ENCODE measurements around the gene CCDC85B. TPM values are rescaled to one million over a fixed set of nuclear protein-coding genes. Genes with fewer than 3 reads are reported as not detected.

CCDC85B gene
- polyA plus RNA-seq, 1 donor from 2014 or later, result 28.5 TPM

DNA sequence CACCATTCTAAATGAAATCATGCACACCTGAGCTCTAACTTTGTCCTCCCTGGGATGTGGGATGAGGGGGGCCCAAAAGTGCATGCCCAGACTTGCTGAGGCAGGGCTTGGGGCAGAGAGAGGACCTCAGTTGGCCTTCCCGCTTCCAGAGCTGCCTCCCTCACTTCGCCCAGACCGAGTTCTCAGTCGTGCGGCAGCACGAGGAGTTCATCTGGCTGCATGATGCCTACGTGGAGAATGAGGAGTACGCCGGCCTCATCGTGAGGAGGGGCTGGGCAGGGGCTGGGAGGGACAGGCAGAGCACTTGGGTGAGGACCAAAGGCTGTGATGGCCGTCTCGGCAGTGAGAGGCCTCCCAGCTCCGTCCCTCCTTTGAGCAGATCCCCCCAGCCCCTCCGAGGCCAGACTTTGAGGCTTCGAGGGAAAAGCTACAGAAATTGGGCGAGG is 40.7 kb upstream of the CCDC85B start:
- H3K9ac ChIP-seq (ENCODE audit: low read length), result no peak overlapping the region
- peaks cover 10% of the 10 kb centered on the region for H3K79me2 ChIP-seq (replicated peaks; ENCODE audit: insufficient read depth, low read length)
- H3K36me3 ChIP-seq (ENCODE audit: insufficient read depth, low read length), result peaks cover 5% of the 10 kb centered on the region
- H3K27ac ChIP-seq (ENCODE audit: low read length), result no peak overlapping the region
- TF ChIP-seq, protein P1, sequence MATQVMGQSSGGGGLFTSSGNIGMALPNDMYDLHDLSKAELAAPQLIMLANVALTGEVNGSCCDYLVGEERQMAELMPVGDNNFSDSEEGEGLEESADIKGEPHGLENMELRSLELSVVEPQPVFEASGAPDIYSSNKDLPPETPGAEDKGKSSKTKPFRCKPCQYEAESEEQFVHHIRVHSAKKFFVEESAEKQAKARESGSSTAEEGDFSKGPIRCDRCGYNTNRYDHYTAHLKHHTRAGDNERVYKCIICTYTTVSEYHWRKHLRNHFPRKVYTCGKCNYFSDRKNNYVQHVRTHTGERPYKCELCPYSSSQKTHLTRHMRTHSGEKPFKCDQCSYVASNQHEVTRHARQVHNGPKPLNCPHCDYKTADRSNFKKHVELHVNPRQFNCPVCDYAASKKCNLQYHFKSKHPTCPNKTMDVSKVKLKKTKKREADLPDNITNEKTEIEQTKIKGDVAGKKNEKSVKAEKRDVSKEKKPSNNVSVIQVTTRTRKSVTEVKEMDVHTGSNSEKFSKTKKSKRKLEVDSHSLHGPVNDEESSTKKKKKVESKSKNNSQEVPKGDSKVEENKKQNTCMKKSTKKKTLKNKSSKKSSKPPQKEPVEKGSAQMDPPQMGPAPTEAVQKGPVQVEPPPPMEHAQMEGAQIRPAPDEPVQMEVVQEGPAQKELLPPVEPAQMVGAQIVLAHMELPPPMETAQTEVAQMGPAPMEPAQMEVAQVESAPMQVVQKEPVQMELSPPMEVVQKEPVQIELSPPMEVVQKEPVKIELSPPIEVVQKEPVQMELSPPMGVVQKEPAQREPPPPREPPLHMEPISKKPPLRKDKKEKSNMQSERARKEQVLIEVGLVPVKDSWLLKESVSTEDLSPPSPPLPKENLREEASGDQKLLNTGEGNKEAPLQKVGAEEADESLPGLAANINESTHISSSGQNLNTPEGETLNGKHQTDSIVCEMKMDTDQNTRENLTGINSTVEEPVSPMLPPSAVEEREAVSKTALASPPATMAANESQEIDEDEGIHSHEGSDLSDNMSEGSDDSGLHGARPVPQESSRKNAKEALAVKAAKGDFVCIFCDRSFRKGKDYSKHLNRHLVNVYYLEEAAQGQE (IDR thresholded peaks at IDR 0.05; ENCODE audit: borderline replicate concordance), result no peak
- TF ChIP-seq, protein P2, sequence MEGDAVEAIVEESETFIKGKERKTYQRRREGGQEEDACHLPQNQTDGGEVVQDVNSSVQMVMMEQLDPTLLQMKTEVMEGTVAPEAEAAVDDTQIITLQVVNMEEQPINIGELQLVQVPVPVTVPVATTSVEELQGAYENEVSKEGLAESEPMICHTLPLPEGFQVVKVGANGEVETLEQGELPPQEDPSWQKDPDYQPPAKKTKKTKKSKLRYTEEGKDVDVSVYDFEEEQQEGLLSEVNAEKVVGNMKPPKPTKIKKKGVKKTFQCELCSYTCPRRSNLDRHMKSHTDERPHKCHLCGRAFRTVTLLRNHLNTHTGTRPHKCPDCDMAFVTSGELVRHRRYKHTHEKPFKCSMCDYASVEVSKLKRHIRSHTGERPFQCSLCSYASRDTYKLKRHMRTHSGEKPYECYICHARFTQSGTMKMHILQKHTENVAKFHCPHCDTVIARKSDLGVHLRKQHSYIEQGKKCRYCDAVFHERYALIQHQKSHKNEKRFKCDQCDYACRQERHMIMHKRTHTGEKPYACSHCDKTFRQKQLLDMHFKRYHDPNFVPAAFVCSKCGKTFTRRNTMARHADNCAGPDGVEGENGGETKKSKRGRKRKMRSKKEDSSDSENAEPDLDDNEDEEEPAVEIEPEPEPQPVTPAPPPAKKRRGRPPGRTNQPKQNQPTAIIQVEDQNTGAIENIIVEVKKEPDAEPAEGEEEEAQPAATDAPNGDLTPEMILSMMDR (IDR thresholded peaks at IDR 0.05; ENCODE audit: poor library complexity, severe bottlenecking), result no peak
- TF ChIP-seq EP300 (conservative IDR thresholded peaks at IDR 0.05; ENCODE audit: poor library complexity, severe bottlenecking), result no peak
- TF ChIP-seq MXI1 (conservative IDR thresholded peaks at IDR 0.05; ENCODE audit: poor library complexity, severe bottlenecking), result no peak
- peak; percentile 7 for TF ChIP-seq POLR2AphosphoS5 (IDR thresholded peaks at IDR 0.05)
- no peak for TF ChIP-seq TAF1 (IDR thresholded peaks at IDR 0.05; ENCODE audit: low read depth)
- no peak for TF ChIP-seq SMC3 (conservative IDR thresholded peaks at IDR 0.05; ENCODE audit: poor library complexity)
- TF ChIP-seq RAD21 (conservative IDR thresholded peaks at IDR 0.05), result no peak
- H4K20me1 ChIP-seq (ENCODE audit: insufficient read depth), result peaks cover 22% of the 10 kb centered on the region
- H2AFZ ChIP-seq (ENCODE audit: low read depth, low read length), result no peak overlapping the region
- no peaks in the 10 kb centered on the region for H3F3A ChIP-seq (ENCODE audit: insufficient read depth, low read length, poor library complexity, severe bottlenecking)
- H3K27me3 ChIP-seq (ENCODE audit: insufficient read depth, low read depth, low read length), result no peaks in the 10 kb centered on the region
- H3K4me3 ChIP-seq (ENCODE audit: low read length), result no peak overlapping the region
- no peak overlapping the region for H3K4me2 ChIP-seq (ENCODE audit: low read length)
- H3K9me3 ChIP-seq (ENCODE audit: low read length), result no peaks in the 10 kb centered on the region
- no peaks in the 10 kb centered on the region for H3K9me2 ChIP-seq (ENCODE audit: insufficient read depth, low read length)

DNA sequence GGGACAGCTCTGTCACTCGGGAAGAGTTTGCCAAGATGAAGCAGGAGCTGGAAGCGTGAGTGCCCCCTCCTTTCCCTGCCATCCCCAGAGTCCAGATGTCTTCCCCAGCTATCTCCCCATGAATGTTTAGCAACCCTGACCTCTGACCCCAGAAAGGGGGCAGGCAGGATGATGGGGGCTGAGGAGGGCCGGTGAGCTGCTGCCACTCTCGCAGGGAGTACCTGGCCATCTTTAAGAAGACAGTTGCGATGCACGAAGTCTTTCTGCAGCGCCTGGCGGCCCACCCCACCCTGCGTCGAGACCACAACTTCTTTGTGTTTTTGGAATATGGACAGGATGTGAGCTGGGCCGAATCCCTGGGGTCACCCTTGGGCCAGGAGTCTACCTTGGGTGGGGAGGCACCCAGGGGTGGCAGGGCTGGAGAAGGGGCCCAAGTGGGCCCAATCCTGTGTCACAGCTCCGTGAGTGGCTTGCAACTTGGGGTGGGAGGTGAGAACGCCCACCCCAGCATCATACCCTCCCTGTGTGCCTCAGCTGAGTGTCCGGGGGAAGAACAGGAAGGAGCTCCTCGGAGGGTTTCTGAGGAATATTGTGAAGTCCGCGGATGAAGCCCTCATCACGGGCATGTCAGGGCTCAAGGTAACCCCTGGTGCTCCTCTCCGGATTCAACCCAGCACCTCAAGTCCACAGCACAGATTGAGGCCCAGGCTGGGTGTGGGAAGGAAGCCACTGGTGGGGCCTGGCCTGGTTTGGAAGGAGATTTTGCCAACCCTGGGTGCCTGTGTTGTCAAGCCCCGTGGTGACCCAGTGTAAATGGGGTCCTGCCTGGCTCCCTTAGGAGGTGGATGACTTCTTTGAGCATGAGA is 40.0 kb upstream of the CCDC85B start:
- H3K9me2 ChIP-seq (ENCODE audit: insufficient read depth, low read length), result no peaks in the 10 kb centered on the region
- peaks cover 17% of the 10 kb centered on the region for H3K79me2 ChIP-seq (replicated peaks; ENCODE audit: insufficient read depth, low read length)
- H2AFZ ChIP-seq (ENCODE audit: low read depth, low read length), result no peak overlapping the region
- H3K27me3 ChIP-seq (ENCODE audit: insufficient read depth, low read depth, low read length), result no peaks in the 10 kb centered on the region
- no peak overlapping the region for H3K27ac ChIP-seq (ENCODE audit: low read length)
- H3F3A ChIP-seq (ENCODE audit: insufficient read depth, low read length, poor library complexity, severe bottlenecking), result no peaks in the 10 kb centered on the region
- H4K20me1 ChIP-seq (ENCODE audit: insufficient read depth), result peaks cover 28% of the 10 kb centered on the region
- no peaks in the 10 kb centered on the region for H3K9me3 ChIP-seq (ENCODE audit: low read length)
- no peak overlapping the region for H3K9ac ChIP-seq (ENCODE audit: low read length)
- peaks cover 5% of the 10 kb centered on the region for H3K36me3 ChIP-seq (ENCODE audit: insufficient read depth, low read length)
- H3K4me3 ChIP-seq (ENCODE audit: low read length), result no peak overlapping the region
- no peak for TF ChIP-seq RAD21 (conservative IDR thresholded peaks at IDR 0.05)
- TF ChIP-seq POLR2AphosphoS5 (IDR thresholded peaks at IDR 0.05), result peak; percentile 1
- TF ChIP-seq, protein P2 (IDR thresholded peaks at IDR 0.05; ENCODE audit: poor library complexity, severe bottlenecking), result no peak
- TF ChIP-seq, protein P1 (IDR thresholded peaks at IDR 0.05; ENCODE audit: borderline replicate concordance), result no peak
- TF ChIP-seq EP300 (conservative IDR thresholded peaks at IDR 0.05; ENCODE audit: poor library complexity, severe bottlenecking), result no peak
- TF ChIP-seq EZH2 (IDR thresholded peaks at IDR 0.05; ENCODE audit: borderline replicate concordance, insufficient read depth, low read length, poor library complexity, severe bottlenecking), result no peak
- H3K4me2 ChIP-seq (ENCODE audit: low read length), result no peak overlapping the region

All from neural cell (in vitro differentiated cells).